GM13977 (cell line): ENCODE measurements around the gene TOR4A.
A peak's percentile ranks its signal among the peaks of the same experiment; 100 is the strongest.

ENCODE experiments used
- DNase-seq: peaks from one replicate; pipeline ENCODE4 v3.0.0; 2012; ENCODE audit warnings: low spot score
- in situ Hi-C: fragments of 300-500 bp; cut with MboI; formaldehyde crosslinking; loops from one replicate; pipeline ENCODE4 v1.12.0; 2022; ENCODE audit warnings: low sequenced_read_pairs, low pct_unique_long_range_greater_than_20kb, mixed read lengths, inconsistent platforms; ENCODE audit not compliant: unreplicated experiment
- TF ChIP-seq, protein P1 (sequence below): IDR thresholded peaks from 2 replicates; pipeline ENCODE4 v1.5.1; 2012; ENCODE audit warnings: mild to moderate bottlenecking, control low read depth; ENCODE audit not compliant: insufficient read depth; ENCODE audit errors: extremely low read depth, missing control alignments

The TOR4A gene

DNA sequence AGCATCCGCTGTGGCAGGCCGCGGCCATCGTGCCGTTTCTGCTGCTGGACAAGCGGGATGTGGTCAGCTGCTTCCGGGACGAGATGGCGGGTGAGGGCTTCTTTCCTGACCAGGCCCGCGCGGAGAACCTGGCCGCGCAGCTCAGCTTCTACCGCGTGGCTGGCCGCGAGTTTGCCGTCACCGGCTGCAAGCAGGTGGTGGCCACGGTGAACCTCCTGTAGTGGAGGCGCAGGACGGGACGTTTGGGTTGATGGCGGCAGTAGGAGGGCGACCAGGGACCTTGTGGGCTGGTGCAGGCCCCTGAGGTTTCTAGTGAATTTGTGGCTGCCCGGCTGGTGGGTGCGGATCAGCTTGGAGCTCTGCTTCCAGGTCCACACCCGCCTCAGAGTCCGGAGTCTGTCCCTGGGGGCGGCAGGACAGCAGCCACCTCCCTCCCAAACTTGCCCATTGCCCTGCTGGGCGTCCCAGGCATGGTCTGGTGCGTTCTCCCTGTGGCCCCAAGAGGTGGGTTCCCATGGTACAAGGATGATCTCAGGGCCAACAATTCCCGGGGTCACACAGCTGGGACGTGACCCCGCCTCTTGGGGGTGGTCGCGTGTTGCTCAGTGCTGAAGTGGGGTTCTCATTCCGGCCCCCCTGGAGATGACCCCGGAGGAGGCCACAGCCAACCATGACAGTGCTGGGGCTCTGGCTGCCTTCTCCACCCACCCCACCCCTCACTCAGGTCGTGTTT is 2.4 kb downstream of the TOR4A start:
- in situ Hi-C loops = no loop called here
- TF ChIP-seq, protein P1, sequence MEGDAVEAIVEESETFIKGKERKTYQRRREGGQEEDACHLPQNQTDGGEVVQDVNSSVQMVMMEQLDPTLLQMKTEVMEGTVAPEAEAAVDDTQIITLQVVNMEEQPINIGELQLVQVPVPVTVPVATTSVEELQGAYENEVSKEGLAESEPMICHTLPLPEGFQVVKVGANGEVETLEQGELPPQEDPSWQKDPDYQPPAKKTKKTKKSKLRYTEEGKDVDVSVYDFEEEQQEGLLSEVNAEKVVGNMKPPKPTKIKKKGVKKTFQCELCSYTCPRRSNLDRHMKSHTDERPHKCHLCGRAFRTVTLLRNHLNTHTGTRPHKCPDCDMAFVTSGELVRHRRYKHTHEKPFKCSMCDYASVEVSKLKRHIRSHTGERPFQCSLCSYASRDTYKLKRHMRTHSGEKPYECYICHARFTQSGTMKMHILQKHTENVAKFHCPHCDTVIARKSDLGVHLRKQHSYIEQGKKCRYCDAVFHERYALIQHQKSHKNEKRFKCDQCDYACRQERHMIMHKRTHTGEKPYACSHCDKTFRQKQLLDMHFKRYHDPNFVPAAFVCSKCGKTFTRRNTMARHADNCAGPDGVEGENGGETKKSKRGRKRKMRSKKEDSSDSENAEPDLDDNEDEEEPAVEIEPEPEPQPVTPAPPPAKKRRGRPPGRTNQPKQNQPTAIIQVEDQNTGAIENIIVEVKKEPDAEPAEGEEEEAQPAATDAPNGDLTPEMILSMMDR = no peak
- no peak for DNase-seq

DNA sequence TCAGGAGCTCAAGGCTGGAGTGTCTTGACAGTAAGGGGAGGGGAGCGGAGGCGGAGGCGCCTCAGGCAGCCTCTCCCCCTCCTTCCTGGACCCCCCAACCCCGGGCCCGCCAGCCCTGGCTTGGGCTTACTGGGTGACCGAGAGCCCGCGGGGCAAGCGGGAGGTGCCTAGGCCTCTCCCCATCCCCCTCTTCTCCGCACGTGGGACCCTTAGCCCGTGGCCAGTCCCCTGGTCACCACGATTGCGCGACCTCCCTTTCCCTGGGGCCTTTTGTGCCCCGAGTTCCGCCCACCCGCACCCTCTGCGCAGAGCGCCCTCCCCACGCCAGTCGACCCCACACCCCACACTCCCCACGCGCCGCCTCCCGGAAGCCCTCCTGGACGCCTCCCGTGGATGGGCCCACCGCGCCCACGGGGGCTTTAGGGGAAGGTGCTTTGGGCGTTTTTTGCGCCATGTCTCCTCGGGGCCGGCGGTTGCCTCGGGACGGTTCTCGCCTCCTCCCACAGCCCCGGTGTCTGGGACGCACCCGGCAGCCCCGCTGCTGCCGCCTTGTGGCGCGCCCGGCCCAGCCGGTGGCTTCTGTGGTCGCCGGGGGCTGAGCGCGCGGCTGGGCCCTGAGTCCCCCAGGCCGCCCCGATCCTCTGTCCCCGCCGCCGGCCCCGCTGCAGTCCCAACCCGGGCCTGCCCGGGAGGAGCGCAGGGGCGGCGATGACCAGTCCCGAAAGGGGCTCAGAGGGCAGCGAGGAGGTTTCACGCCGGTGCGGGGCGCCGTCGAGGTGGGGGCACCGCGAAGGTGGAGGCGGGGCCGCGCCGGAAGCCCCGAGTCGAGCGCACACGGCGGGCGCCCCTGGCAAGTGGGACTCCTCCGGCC is 3.2 kb downstream of the TOR4A start:
- TF ChIP-seq, protein P1 = peak; percentile 62
- in situ Hi-C loops = no loop called here
- DNase-seq = peak; percentile 73

GRCh38 chr9:137281345-137282116 is 4.0 kb downstream of the TOR4A start:
- TF ChIP-seq, protein P1 = no peak

DNA sequence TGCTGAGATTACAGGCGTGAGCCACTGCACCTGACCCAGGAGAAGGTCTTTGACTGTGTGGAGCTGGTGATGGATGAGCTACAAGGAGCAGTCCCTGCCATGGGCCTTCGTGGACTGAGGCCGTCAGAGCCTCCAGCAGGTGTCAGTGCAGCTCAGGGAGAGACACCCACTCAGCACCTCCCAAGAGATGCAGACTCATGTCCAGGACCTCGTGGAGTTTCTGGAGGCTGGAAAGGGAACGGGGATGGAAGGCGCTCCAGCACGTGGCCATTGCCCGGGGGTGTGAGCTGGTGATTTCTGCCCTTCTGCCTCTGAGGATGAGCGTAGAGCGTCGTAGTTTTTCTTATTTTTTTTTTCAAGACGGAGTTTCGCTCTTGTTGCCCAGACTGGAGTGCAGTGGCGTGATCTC is 9.5 kb downstream of the TOR4A start:
- peak; percentile 81 for DNase-seq
- TF ChIP-seq, protein P1 = peak; percentile 55
- in situ Hi-C loops = no loop called here

More at GRCh38 chr9:137281345-137282116, 4.0 kb downstream of the TOR4A start:
- no peak for DNase-seq
- in situ Hi-C loops = no loop called here

- in situ Hi-C loops = loop anchor here (10.0 kb wide), 1 partner anchor 112 kb away; no protein-coding TSS in a partner anchor
- no peak for DNase-seq
- TF ChIP-seq, protein P1 = no peak
These were observed 15.6 kb downstream of the TOR4A start for GRCh38 chr9:137293094-137293481.

- no peak for DNase-seq
- TF ChIP-seq, protein P1 = no peak
- in situ Hi-C loops = loop anchor here (10.0 kb wide), 1 partner anchor 111 kb away; no protein-coding TSS in a partner anchor
These were observed 16.1 kb downstream of the TOR4A start for GRCh38 chr9:137293482-137294090.
